Karpas-422 (cell line): Measurements from ENCODE around the gene C2CD4C. TPM values are rescaled to one million over a fixed set of nuclear protein-coding genes. Genes with fewer than 3 reads are reported as not detected.

Source experiments
- DNase-seq: peaks from one replicate; pipeline ENCODE4 v3.0.0-alpha.2; 2015
- H2AFZ ChIP-seq: fragments of 200-600 bp; sonication (generic); 2 replicates; pipeline ENCODE4 v1.6.1; 2014; ENCODE audit warnings: antibody characterized with exemption, low read length, mixed read lengths
- H3K27ac ChIP-seq: fragments of 200-600 bp; sonication (generic); 2 replicates; pipeline ENCODE4 v1.5.1; 2014; ENCODE audit warnings: mild to moderate bottlenecking, low read length, moderate library complexity
- H3K27me3 ChIP-seq: fragments of 200-600 bp; sonication (generic); 2 replicates; pipeline ENCODE4 v1.6.1; 2014; ENCODE audit warnings: low read length, mixed read lengths
- H3K36me3 ChIP-seq: fragments of 200-600 bp; sonication (generic); 2 replicates; pipeline ENCODE4 v1.6.1; 2014; ENCODE audit warnings: low read length, mixed read lengths; ENCODE audit not compliant: insufficient read depth
- H3K4me1 ChIP-seq: fragments of 200-600 bp; sonication (generic); 2 replicates; pipeline ENCODE4 v1.6.1; 2014; ENCODE audit warnings: mild to moderate bottlenecking, low read length, mixed read lengths
- H3K4me2 ChIP-seq: fragments of 200-600 bp; sonication (generic); 2 replicates; pipeline ENCODE4 v1.6.1; 2014; ENCODE audit warnings: low read length, low read depth, mild to moderate bottlenecking; ENCODE audit not compliant: poor library complexity, severe bottlenecking
- H3K4me3 ChIP-seq: fragments of 200-600 bp; sonication (generic); 2 replicates; pipeline ENCODE4 v1.5.1; 2014; ENCODE audit warnings: mild to moderate bottlenecking, antibody characterized with exemption, low read length, mixed read lengths
- H3K79me2 ChIP-seq: fragments of 200-600 bp; sonication (generic); 2 replicates; pipeline ENCODE4 v1.6.1; 2014; ENCODE audit warnings: mild to moderate bottlenecking, low read length, mixed read lengths
- H3K9ac ChIP-seq: fragments of 200-600 bp; sonication (generic); 2 replicates; pipeline ENCODE4 v1.6.0; 2014; ENCODE audit warnings: low read length
- H3K9me2 ChIP-seq: fragments of 200-600 bp; sonication (generic), shearing (Covaris generic); replicated peaks from 2 replicates; pipeline ENCODE4 v1.6.0; 2014; ENCODE audit warnings: mild to moderate bottlenecking, low read length, moderate library complexity; ENCODE audit not compliant: insufficient read depth
- H3K9me3 ChIP-seq: fragments of 300-700, 200-600 bp; sonication (generic); 2 replicates; pipeline ENCODE4 v1.6.1; 2014; ENCODE audit warnings: low read length, mixed read lengths
- H4K20me1 ChIP-seq: fragments of 200-600 bp; sonication (generic); 2 replicates; pipeline ENCODE4 v1.6.1; 2014; ENCODE audit warnings: mild to moderate bottlenecking, antibody characterized with exemption, low read length, low read depth; ENCODE audit not compliant: insufficient read depth
- total RNA-seq: library from RNA; depleted of rRNA; stranded (reverse); fragments of >200 nt; shearing (Covaris generic); gene quantifications from 2 replicates; pipeline ENCODE4 v1.2.3, GENCODE V29; 2014; ENCODE audit warnings: low replicate concordance

C2CD4C gene
- total RNA-seq, 1 experiment from 2014 or later, result not detected

DNA sequence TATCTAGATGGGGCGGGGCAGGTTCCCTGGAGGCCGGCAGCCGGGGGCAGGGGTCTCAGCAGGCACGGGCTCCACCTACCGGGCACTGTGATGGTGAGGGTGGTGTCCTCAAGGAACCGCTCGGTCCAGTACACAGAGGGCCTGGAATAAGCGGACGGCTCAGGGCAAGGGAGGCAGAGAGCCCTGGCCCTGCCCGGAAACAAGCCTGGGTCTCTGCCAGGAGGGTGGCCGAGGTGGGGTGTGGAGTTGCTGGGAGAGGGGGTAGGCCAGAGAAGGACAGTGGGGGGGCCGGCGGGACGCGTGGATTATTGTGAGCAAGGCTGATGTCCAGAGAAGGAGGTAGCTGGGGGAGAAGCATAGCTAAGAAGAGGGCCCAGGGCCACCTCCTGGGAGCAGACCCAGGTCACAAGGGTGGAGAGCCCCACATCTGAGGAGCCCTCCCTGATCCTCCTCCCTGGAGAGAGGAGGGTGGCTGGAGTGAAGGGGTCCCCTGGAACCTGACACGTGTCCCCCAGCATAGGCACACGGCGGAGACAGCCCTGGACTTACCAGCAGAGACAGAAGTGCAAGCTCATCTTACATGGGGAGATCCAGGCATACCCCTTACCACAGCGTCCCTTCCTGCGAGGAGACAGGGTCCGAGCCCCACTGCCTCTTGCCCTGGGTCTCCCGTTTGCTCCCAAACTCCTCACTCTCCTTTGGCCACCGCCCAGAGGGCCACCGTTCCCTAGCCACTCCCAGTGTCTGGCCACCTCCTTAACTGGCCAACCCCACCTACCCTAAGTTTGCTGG, 35.4 kb downstream of the C2CD4C start:
- no peaks in the 10 kb centered on the region for H3K36me3 ChIP-seq
- no peak overlapping the region for H3K9ac ChIP-seq
- no peaks in the 10 kb centered on the region for H3K9me2 ChIP-seq
- DNase-seq, result no peak
- no peaks in the 10 kb centered on the region; the same call in 1 of the 2 replicates for H3K9me3 ChIP-seq
- H3K27ac ChIP-seq, result no peak overlapping the region
- no peak overlapping the region for H3K4me2 ChIP-seq
- H3K4me3 ChIP-seq, result no peak overlapping the region
- no peaks in the 10 kb centered on the region for H4K20me1 ChIP-seq
- H2AFZ ChIP-seq, result no peak overlapping the region
- H3K4me1 ChIP-seq, result no peaks in the 10 kb centered on the region
- H3K79me2 ChIP-seq, result no peaks in the 10 kb centered on the region
- H3K27me3 ChIP-seq, result no peaks in the 10 kb centered on the region

DNA sequence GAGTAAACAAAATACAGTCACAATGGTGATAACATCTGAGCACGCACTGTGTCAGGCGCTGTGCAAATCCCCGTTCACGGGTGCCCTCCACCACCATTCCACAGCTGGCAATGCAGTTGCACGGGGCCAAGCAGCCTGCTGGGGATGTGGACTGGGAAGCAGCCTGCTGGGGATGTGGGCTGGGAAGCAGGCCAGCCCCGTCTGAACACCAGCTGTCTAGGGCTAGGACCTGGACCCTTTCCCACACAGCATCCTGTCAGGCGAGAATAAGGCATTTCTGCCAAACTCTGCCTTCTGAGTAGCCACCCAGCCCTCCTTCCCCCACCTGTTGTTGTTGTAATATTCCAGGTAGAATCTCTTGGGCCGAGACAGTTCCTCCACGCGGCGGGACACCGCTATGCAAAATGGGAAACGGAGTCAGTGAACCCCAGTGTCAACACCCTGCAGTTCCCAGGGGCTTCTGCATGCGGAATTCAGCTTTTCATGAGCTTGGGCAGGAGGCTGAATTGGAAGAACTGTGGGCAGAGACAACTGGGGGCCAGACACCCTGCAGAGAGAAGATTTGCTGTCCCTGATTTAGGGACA, 36.5 kb downstream of the C2CD4C start:
- Histone ChIP-seq H3K27ac (no peak overlapping the region), H3K36me3 (no peaks in the 10 kb centered on the region), H3K4me2 (no peak overlapping the region), H3K9ac (no peak overlapping the region), H3K9me2 (no peaks in the 10 kb centered on the region), H3K9me3 (no peaks in the 10 kb centered on the region), H3K79me2 (no peaks in the 10 kb centered on the region), H3K4me3 (no peak overlapping the region), H3K4me1 (no peaks in the 10 kb centered on the region), H4K20me1 (no peaks in the 10 kb centered on the region), H3K27me3 (no peaks in the 10 kb centered on the region), H2AFZ (no peak overlapping the region)
- peak; percentile 11 for DNase-seq

DNA sequence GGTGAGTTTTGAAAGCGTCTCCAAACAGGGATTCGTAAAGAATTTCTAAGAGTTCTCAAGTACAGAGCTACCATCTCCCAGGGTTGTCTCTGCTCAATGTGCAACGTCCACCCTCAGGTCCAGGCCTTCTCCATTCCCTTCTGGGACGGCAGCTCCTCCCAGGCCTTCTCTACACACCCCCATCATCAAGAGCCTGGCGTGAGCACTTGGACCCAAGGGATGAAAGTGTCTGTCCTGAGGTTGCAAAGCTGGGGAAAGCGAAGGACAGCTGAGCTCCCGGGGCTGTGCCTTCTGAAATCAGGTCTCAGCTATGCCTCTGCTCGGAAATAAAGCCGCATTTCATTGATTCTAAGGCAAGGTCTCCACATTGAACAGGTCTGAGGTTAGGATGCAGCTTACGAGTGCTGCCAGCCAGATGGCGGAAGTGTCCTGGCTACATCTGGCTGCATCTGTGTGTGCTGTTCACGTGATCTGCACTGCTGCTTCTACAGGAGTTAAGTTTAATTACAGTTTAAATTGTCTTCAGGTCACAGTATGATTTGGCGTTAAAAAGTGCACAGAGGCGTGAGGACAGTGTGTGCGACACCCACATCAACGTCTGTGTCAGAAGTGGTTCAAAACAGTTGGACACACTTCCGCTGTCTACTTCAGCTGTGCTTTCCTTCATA, 37.3 kb downstream of the C2CD4C start:
- H3K9me2 ChIP-seq, result no peaks in the 10 kb centered on the region
- no peak overlapping the region for H3K27ac ChIP-seq
- no peaks in the 10 kb centered on the region for H3K27me3 ChIP-seq
- H2AFZ ChIP-seq, result no peak overlapping the region
- no peak overlapping the region for H3K4me2 ChIP-seq
- H3K4me1 ChIP-seq, result no peaks in the 10 kb centered on the region
- no peaks in the 10 kb centered on the region for H4K20me1 ChIP-seq
- no peaks in the 10 kb centered on the region for H3K36me3 ChIP-seq
- H3K4me3 ChIP-seq, result no peak overlapping the region
- H3K9ac ChIP-seq, result no peak overlapping the region
- H3K79me2 ChIP-seq, result no peaks in the 10 kb centered on the region
- peak; percentile 46 for DNase-seq
- H3K9me3 ChIP-seq, result no peaks in the 10 kb centered on the region

DNA sequence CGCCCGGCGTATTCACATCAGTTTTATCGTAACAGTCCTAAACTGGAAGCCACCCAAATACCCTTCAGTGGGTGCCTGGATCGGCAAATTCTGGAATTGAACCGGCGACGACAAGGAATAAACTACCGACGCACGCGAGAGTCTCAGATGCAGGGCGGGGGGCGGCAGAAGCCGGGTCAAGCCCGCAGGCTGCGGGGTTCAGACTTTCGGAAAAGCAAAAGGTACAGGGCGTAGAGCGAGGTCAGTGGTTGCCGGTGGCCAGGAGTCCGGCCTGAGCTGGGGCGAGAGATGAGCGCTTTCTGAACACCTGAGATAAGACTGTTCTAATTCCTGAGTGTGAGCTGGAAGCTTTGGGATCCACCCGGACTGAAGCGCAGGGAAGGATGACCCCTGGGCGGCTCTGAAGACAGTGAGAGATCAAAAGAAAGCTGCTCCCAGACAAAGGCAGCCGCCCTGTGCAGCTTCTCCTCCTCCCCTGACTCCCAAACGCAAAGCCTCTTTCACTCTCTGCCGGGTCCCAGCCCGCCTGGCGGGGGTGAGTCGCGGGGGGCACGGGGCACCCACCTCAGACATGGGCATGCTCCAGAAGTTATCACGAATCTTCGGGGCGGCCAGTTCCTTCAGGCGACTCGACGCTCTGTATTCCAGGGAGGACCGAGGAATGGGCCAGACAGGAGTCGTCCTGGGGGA, 38.2 kb downstream of the C2CD4C start:
- H4K20me1 ChIP-seq, result no peaks in the 10 kb centered on the region
- no peaks in the 10 kb centered on the region for H3K79me2 ChIP-seq
- no peaks in the 10 kb centered on the region for H3K27me3 ChIP-seq
- H3K9ac ChIP-seq, result no peak overlapping the region
- no peak overlapping the region for H3K4me3 ChIP-seq
- no peaks in the 10 kb centered on the region for H3K4me1 ChIP-seq
- no peaks in the 10 kb centered on the region for H3K9me2 ChIP-seq
- no peaks in the 10 kb centered on the region for H3K36me3 ChIP-seq
- H3K9me3 ChIP-seq, result no peaks in the 10 kb centered on the region
- no peak overlapping the region for H2AFZ ChIP-seq
- H3K4me2 ChIP-seq, result no peak overlapping the region
- no peak overlapping the region for H3K27ac ChIP-seq
- DNase-seq, result peak; percentile 34

DNA sequence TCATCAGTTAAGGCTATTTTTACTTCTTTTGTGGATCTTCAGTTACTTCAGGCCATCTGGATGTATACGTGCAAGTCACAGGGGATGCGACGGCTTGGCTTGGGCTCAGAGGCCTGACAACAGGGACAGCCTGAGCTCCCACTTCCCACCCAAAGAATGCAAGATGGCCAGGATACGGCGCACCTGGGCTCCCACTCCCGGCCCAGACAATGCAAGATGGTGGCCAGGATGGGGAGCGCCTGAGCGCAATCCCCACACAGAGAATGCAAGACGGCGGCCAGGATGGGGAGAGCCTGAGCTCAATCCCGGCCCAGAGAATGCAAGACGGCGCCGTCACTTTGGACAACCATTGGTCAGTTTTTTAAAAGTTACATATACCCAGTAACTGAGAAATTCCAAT, 39.1 kb downstream of the C2CD4C start:
- Histone ChIP-seq H3K79me2 (no peaks in the 10 kb centered on the region), H3K27me3 (no peaks in the 10 kb centered on the region), H3K36me3 (no peaks in the 10 kb centered on the region), H3K4me2 (no peak overlapping the region), H2AFZ (no peak overlapping the region), H3K27ac (no peak overlapping the region), H3K4me3 (no peak overlapping the region), H3K4me1 (no peaks in the 10 kb centered on the region), H3K9ac (no peak overlapping the region), H3K9me3 (no peaks in the 10 kb centered on the region), H4K20me1 (no peaks in the 10 kb centered on the region), H3K9me2 (no peaks in the 10 kb centered on the region)
- peak; percentile 0 for DNase-seq

DNA sequence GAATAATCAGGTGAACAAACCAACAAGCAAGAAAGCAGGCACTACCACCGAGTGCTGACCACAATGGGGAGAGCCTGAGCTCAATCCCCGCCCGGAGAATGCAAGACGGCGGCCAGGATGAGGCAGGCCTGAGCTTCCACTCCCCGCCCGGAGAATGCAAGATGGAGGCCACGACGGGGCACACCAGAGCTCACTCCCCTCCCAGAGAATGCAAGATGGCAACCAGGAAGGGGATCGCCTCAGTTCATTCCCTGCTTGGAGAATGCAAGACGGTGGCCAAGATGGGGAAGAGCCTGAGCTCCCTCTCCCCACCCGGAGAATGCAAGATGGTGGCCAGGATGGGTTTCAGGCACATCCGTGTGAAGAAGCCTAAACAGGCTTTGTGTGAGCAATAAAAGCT, 39.7 kb downstream of the C2CD4C start:
- no peaks in the 10 kb centered on the region for H4K20me1 ChIP-seq
- H3K4me2 ChIP-seq, result no peak overlapping the region
- no peak overlapping the region for H3K4me3 ChIP-seq
- no peaks in the 10 kb centered on the region for H3K36me3 ChIP-seq
- H3K4me1 ChIP-seq, result no peaks in the 10 kb centered on the region
- no peaks in the 10 kb centered on the region for H3K79me2 ChIP-seq
- H3K27ac ChIP-seq, result no peak overlapping the region
- DNase-seq, result no peak
- H3K9ac ChIP-seq, result no peak overlapping the region
- no peak overlapping the region for H2AFZ ChIP-seq
- no peaks in the 10 kb centered on the region for H3K9me2 ChIP-seq
- no peaks in the 10 kb centered on the region for H3K9me3 ChIP-seq
- H3K27me3 ChIP-seq, result no peaks in the 10 kb centered on the region

DNA sequence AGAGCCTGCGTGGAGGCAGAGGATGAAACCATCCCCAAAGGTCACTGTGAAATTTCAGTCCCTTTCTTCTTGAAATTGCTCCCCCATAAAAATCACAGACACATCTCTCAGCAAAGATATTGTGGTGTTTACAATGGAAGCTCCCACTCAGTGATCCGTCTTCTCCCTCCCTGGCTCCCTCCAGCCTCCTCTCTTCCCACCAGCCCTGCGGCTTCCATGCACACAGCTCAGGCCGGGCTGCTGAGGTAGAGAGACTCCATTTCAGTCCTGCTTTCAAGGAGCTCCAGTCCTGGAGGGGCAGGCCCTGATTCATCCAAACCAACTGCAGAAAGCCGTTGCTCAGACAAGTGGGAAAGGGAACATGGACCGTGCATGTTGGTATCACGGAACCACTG, 40.3 kb downstream of the C2CD4C start:
- Histone ChIP-seq H3K9me3 (no peaks in the 10 kb centered on the region), H3K4me1 (no peaks in the 10 kb centered on the region), H3K79me2 (no peaks in the 10 kb centered on the region), H2AFZ (no peak overlapping the region), H4K20me1 (no peaks in the 10 kb centered on the region), H3K4me2 (no peak overlapping the region), H3K36me3 (no peaks in the 10 kb centered on the region), H3K27me3 (no peaks in the 10 kb centered on the region), H3K9me2 (no peaks in the 10 kb centered on the region), H3K27ac (no peak overlapping the region), H3K9ac (no peak overlapping the region), H3K4me3 (no peak overlapping the region)
- DNase-seq, result no peak
